HG03575 (cell line): ENCODE measurements around the gene KAT14.
"Not testable (repeated sequence)": the region's sequence is repeated elsewhere in the genome, so short reads cannot be mapped to it uniquely, and the experiment has no call there.

Experiments
- ATAC-seq: cut with Tn5 transposase; IDR thresholded peaks from one replicate; pipeline ENCODE4 v1.9.1; 2021; ENCODE audit not compliant: unreplicated experiment, insufficient number of reproducible peaks, low FRiP score; ENCODE audit errors: extremely low read depth

KAT14 gene

DNA sequence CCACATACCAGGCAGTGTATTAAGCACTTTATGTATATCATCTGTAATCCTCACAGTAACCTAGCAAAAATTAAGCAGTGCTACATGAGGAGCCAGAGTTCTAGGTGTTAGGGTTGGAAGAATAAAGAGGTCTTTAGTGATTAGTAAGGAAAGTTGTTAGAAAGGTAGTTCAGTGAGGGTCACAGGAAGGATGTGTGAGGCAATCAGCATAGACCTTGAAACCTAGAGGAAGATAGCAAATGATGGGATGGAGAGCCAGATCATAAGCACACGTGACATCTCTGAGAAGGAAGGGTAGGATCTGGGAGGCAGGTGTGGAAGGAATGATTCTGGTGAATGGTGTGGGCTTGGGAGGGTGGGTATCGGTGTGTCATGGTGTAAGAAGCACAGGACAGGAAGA is 2.2 kb downstream of the KAT14 start:
- no peak for ATAC-seq

GRCh38 chr20:18144541-18145099 is 7.0 kb downstream of the KAT14 start:
- no peak for ATAC-seq

- no peak for ATAC-seq
Observed at GRCh38 chr20:18154342-18154741, 16.7 kb downstream of the KAT14 start.

DNA sequence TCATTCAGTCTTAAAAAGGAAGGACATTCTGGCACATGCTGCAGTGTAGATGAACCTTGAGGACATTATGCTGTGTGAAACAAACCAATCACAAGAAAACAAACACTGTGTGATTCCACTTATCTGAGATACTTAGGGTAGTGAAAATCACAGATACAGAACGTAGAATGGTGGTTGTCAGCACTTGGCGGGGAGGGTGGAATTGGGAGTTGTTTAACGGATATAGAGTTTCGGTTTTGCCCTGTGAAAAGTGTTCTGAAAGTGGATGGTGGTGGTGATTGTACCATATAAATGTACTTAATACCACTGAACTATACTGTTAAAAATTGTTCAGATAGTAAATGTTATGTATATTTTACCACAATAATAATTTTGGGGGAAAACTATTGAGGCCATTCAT is 18.4 kb downstream of the KAT14 start:
- ATAC-seq = no peak

DNA sequence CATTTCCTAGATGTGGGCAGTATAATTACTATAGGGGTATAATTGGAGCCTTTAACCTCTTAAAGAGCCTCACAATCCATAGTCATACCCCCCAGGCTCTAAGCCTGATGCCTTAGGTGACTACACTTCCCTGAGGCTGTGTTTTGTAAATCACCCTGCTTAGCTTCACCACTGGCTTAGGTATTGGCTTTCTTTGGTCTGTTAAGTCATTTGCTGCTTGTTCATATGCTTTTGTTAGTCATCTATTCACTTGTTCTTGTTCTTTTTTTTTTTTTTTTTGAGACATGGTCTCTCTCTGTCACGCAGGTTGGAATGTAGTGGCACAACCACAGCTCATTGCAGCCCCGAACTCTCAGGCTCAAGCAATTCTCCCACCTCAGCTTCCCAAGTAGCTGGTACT is 26.7 kb downstream of the KAT14 start:
- no peak for ATAC-seq

DNA sequence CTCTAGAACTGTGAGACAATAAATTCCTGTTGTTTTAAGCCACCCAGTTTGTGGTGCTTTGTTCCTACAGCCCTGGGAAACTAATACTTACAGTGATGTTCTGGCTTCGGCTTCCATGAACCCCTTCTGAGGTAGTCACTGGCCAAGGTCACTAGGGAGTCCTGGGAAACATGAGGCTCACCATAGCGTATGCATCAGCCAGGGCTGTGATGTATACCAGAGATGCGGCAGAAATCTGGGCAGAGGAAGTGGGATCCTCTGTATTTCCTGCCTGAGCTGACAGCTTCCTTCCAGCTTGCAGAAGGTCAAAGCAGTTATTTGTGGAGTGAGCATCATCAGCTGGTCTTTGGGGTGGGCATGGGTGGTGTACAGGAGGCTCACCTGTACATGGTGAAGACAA is 27.9 kb downstream of the KAT14 start:
- ATAC-seq = no peak

DNA sequence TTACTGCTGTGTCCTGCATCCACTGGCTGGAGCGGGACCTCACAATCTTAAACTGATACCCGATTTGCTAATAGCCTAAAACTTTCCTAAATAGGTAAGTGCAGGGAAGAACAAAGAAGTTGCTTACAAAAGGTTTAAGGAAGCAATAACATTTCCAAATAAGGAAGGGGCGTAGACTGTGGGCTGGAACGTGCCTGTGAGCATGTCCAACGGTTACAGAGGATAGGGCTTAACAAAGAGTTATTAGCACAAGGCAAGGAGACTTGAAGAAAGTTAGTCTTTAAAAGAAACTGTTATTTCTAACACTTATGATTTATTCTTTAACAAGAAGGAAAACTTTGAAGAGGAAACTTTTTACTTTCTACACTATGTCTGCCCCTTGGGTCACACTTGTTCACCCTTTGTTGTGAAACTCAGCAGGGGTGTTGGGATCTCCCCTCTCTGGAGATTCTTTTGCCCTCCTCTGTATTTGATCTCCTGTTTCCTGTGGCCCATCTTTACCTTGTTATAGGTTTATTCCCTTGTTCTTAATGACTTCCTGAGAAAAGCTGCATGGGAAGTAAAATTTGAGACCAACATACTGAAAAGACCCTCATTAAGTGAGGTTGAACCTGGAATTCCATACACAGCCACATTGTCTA is 28.7 kb downstream of the KAT14 start:
- no peak for ATAC-seq

DNA sequence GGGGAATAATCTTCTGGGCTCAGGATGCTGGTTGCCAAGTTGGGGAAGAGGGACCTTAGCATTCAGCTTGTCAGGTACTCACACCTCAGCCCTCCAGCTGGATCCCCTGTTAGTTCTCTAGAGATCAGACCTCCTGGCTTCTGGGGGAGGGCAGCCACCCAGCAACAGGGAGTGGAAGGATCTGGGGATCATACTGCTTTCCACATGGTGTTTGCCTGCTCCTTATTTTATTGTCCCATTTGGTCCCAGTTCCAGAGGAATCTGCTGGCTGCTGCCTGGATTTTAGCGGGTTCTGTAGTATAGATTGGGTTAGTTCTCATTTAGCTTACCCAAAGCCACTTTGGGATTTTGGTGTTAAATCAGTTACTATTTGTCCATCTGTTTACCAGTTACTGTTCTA is 29.3 kb downstream of the KAT14 start:
- ATAC-seq = no peak

DNA sequence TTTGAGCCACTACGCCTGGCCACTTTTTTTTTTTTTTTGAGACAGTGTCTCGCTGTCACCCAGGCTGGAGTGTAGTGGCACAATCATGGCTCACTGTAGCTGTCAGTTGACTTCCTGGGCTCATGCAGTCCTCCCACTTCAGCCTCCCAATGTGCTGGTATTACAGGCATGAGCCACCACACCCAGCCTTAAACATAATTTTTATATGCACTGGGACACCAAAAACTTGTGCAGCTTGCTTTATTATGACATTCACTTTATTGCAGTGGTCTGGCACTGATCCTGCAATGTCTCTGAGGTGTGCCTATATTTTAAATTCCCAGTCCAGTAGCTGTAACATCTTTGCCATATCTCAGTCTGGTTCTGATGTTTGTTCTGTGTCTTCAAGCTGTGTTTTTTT is 34.7 kb downstream of the KAT14 start:
- no peak for ATAC-seq

GRCh38 chr20:18174906-18175683 is 37.4 kb downstream of the KAT14 start:
- no peak for ATAC-seq

DNA sequence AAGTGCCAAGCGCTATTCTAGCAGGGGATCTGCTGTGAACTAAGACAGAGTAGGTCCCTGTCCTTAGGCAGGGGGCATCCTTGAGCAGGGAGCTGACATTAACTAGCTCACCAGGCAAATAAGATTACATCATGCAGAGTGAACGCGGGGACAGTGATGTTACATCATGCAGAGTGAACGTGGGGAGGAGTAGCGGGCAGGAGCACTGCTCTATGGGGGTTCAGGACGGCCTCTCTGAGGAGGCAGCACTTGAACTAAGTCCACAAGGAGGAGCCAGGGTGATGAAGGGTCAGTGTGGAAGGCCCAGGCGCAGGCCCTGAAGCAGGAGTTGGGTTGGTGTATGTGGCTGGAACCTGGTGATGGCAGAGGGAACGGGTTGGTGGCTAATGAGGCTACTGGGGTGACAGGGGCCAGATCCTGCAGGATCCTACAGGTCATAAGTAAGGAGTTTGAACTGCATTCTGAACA is 38.7 kb downstream of the KAT14 start:
- no peak for ATAC-seq

DNA sequence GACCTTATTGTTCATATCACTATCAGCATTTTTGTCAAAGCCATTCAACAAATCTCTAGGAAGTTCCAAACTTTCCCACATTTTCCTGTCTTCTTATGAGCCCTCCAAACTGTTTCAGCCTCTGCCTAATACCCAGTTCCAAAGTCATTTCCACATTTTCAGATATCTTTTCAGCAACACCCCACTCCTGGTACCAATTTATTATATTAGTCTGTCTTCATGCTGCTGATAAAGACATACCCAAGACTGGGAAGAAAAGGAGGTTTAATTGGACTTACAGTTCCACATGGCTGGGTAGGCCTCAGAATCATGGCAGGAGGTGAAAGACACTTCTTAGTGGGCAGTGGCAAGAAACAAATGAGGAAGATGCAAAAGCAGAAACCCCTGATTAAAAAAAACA is 42.7 kb downstream of the KAT14 start:
- not testable (repeated sequence) for ATAC-seq

GRCh38 chr20:18180815-18181214 is 43.2 kb downstream of the KAT14 start:
- no peak for ATAC-seq

- ATAC-seq = no peak
Observed at GRCh38 chr20:18187020-18187419, 49.4 kb downstream of the KAT14 start.

DNA sequence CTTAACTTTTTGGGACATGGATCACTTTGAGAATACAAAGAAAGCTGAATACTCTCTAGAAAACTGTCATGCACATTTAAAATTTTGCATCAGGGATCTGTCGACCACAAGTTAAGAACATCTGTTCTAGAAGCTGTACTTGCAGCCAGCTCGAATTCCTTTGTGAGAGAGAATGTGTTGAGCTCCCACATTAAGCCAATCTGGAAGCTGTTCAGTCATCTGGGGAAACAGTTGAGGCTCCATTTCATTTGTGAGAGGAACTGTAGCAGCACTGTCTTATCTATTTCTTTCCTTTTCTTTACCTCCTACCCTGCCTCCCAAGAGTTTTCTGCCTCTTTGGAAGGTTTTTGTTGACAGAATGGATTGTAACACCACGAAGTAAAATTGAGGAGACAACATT is 50.8 kb downstream of the KAT14 start:
- no peak for ATAC-seq

DNA sequence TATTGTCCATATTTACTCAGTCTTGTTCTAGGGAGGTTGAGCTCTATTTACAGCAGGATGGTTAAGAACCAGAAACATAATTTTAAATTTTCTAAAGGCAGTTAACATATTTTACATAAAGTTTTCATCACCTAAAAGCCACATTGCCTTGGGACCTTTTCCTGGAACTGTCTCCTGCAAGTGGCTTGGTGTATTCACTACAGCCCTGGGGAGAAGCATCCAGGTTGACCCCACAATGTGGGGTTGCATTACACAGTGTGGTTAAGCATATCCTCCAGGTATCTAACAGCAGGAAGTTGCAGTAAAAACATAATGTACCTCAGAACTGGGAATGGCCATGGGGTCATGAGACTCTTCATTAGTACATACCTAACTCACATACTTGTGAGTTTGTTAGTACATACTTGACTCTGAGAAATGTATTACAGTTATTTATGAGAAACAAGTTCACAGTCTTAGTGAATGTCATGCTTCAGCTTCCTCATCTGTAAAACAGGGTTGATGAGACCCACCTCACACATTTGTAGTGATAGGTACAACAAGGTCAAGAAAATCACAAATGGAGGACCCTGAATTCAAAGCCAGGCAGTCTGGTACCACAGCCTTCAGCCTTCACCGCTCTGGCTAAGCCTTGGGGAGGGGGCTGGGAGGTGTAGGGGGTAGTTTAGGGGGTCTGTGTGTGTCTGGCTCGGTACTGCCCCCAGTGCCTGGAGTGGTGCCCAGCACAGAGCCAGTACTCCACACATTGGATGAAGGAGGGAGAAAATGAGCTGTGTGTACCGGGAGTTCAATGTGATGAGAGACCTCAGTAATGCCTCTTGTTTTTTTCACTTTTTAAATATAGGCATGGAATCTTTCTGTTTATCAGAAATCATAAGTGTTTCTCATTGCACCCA is 52.9 kb downstream of the KAT14 start:
- no peak for ATAC-seq

GRCh38 chr20:18191306-18191705 is 53.6 kb downstream of the KAT14 start:
- no peak for ATAC-seq

- ATAC-seq = not testable (repeated sequence)
Observed at GRCh38 chr20:18194461-18194860, 56.8 kb downstream of the KAT14 start.

DNA sequence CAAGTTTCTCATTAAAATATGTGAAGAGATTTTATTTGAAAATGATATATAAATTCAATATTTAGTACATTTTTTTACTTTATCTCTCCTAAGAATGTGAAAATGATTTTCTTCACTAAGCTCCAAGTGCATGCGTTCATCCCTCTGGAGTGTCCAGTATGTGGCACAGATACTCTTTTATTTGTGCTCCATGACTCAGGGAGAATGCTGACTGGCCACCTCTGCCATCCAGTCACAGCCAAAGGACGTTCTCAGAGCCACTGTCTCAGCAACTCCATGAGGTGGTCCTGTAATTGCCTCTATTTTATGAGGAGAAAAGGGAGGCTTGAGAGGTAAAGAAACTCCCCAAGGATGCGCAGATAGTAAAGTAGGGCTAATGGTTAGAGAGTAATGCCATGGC is 58.3 kb downstream of the KAT14 start:
- no peak for ATAC-seq
